Measurements from ENCODE around the gene ODR4. TPM values are rescaled to one million over a fixed set of nuclear protein-coding genes. Genes with fewer than 3 reads are reported as not detected.

Gene ODR4
- total RNA-seq (10 to 100 TPM; 15.4 to 20.2 (median 17.5) TPM), polyA plus RNA-seq (10 to 100 TPM; 14.4 to 18.1 TPM)

DNA sequence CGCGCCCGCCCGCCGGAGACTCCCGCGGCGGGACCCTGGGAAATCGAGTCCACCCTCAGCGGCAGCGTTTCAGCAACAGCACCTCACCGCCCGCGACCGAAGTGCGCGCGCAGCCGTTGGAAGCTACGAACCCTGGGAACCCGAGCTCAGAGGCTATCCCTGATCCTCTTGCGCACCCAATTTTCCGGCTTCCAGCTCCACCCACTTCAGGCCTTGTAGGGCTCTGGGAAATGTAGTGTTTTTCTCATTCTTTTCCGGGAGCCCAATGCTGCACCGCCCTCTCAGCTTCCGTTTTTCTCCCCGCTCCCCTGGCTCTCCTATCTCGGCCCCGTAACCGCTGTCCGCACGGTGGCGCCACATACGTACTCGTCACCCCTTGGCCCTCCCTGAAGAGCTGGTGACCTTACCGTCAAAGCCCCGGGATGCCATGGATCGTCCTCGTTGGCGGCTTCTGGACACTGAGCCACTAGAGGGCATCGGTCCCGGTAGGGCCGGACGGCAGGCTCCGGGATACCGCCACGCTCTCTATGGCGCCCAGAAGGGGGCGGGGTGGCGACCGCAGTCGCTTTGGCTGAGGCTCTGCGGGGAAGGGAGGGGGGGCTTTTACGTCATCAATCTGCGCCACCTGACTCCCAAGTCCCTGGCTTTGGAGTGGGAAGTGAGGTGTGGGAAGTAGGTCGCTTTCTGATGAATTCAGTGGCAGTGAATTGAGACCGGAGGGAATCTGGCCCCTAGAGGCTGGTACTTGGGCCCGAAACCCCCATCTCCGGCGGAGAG, at the start of gene ODR4, which contains the start of gene TPR:
TSS of gene ODR4 (plus strand) at position 687 of the 777 bp plus-strand sequence. CDS start 3,948 bp downstream, outside the sequence.
TSS of gene TPR (minus strand) at position 102 of the 777 bp plus-strand sequence. CDS start 225 bp downstream, outside the sequence.
- 0% methylated on average over 60 of the region's 60 CpGs for WGBS, 2 donors
- ATAC-seq, result peak; percentile 87 to 93 (median 92)
- H3K36me3 ChIP-seq, result peaks cover 0 to 6% (median 0%) of the 10 kb centered on the region in 3 donors
- peak; percentile 97 to 98 (median 98) for DNase-seq
- TF ChIP-seq, protein P1, sequence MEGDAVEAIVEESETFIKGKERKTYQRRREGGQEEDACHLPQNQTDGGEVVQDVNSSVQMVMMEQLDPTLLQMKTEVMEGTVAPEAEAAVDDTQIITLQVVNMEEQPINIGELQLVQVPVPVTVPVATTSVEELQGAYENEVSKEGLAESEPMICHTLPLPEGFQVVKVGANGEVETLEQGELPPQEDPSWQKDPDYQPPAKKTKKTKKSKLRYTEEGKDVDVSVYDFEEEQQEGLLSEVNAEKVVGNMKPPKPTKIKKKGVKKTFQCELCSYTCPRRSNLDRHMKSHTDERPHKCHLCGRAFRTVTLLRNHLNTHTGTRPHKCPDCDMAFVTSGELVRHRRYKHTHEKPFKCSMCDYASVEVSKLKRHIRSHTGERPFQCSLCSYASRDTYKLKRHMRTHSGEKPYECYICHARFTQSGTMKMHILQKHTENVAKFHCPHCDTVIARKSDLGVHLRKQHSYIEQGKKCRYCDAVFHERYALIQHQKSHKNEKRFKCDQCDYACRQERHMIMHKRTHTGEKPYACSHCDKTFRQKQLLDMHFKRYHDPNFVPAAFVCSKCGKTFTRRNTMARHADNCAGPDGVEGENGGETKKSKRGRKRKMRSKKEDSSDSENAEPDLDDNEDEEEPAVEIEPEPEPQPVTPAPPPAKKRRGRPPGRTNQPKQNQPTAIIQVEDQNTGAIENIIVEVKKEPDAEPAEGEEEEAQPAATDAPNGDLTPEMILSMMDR (IDR thresholded peaks at IDR 0.05), result peak; percentile 71 to 81 (median 76)
- H3K27me3 ChIP-seq, result no peaks in the 10 kb centered on the region
- H3K4me3 ChIP-seq, result peak within 1 kb of the TSS; percentile 74 to 95 (median 90)
- peak within 1 kb of the TSS; percentile 84 to 98 (median 90) for H3K27ac ChIP-seq
- intact Hi-C loops (cut with DNase I), result no loop called here
- peaks cover 4 to 18% (median 7%) of the 10 kb centered on the region in 3 donors for H3K4me1 ChIP-seq
- H3K9me3 ChIP-seq, result no peaks in the 10 kb centered on the region
- FAIRE-seq, result peak; percentile 79

DNA sequence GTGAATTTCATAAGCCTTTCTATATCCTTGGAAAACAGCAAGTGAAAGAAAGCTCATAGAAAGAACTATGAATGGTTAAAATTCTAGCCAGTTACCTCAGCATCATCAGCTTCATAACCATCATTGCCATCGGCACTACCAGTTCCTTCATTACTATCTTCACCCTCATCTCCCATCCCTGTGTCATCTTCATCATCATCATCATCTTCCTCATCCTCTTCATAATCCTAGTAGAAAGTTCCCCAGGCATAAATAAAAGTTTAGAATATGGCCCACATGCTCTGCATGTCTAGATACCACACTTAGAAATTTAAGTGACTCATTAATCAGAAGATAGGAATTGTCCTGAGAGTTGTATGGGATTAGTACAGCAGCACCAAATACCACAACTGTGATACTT, 49.6 kb upstream of the ODR4 start:
- WGBS, 2 donors, result 89 to 90% methylated on average over 1 of the region's 1 CpG
- Histone ChIP-seq H3K27me3 (no peaks in the 10 kb centered on the region), H3K4me3 (no peak overlapping the region), H3K4me1 (no peaks in the 10 kb centered on the region), H3K9me3 (no peaks in the 10 kb centered on the region), H3K27ac (no peak overlapping the region), H3K36me3 (peaks cover 0 to 65% (median 21%) of the 10 kb centered on the region in 3 donors)
- FAIRE-seq, result no peak
- DNase-seq, result no peak
- intact Hi-C loops (cut with DNase I), result no loop called here
- TF ChIP-seq, protein P1 (IDR thresholded peaks at IDR 0.05), result no peak
- no peak for ATAC-seq

DNA sequence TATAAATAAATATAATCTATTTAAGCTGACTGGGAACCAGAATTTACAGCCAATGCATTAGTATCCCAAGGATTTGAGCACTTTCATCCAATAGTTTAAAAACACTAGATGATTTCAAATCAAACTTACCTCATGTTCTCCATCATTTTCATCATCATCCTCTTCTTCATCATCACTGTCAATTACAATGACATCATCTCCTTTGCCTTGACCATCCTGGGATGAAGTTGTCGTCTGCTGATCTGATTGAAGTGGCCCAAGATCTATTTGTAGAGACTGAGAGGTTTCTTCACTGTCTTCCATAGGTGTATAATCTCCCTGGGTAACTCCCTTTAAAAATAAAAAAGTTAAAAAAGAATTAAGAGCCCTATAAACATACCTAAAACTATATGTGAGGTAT, 48.3 kb upstream of the ODR4 start:
- H3K4me3 ChIP-seq, result no peak overlapping the region
- 95 to 96% methylated on average over 1 of the region's 1 CpG for WGBS, 2 donors
- H3K36me3 ChIP-seq, result peaks cover 0 to 65% (median 17%) of the 10 kb centered on the region in 3 donors
- DNase-seq, result no peak
- no peak overlapping the region for H3K27ac ChIP-seq
- no peaks in the 10 kb centered on the region for H3K9me3 ChIP-seq
- TF ChIP-seq, protein P1 (IDR thresholded peaks at IDR 0.05), result no peak
- intact Hi-C loops (cut with DNase I), result no loop called here
- H3K4me1 ChIP-seq, result no peaks in the 10 kb centered on the region
- H3K27me3 ChIP-seq, result no peaks in the 10 kb centered on the region
- no peak for FAIRE-seq
- ATAC-seq, result no peak

DNA sequence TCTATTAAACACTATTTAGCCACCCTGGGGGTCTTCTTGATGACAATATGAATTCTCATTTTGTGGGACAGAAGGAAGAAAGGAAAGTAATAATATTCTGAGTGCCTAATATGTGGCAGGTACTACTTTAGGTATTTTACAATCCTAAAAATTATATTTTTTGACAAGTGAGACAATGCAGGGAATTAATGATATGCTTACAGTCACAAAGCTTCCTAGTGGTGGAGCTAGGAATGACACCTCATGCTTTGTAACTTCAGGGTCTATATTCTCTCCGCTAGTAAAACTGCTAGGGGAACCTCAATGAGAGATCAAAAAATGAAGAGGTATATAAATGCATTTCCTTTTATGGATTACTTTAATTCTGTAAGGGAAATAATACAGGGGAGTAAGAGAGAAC, 44.9 kb upstream of the ODR4 start:
- Histone ChIP-seq H3K27ac (no peak overlapping the region), H3K27me3 (no peaks in the 10 kb centered on the region), H3K4me3 (no peak overlapping the region), H3K36me3 (peaks cover 0 to 74% (median 28%) of the 10 kb centered on the region in 3 donors), H3K4me1 (no peaks in the 10 kb centered on the region), H3K9me3 (no peaks in the 10 kb centered on the region)
- DNase-seq (no peak), FAIRE-seq (no peak), ATAC-seq (no peak)
- TF ChIP-seq, protein P1 (IDR thresholded peaks at IDR 0.05), result no peak
- intact Hi-C loops (cut with DNase I), result no loop called here
- 94 to 99% methylated on average over 1 of the region's 1 CpG for WGBS, 2 donors

DNA sequence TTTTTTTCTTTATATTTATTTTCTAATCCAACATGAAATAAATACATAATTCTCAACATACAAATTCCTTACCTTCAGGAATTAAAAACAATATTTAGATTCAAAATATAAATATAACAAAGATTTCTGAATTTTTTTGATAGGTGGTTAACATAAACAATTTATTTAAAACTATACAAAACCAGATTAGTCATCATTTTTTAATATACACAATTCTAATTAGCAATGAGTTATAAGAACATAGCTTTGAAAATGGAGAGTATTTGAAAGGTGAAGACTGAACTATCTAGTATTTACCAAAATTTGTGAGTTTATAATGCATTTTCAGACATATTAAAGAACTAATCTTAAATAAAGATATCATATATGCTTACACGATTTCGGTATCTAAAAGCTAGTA, 38.1 kb upstream of the ODR4 start:
- no peaks in the 10 kb centered on the region for H3K27me3 ChIP-seq
- WGBS, 2 donors, result 95 to 98% methylated on average over 2 of the region's 2 CpGs
- TF ChIP-seq, protein P1 (IDR thresholded peaks at IDR 0.05), result no peak
- H3K4me3 ChIP-seq, result no peak overlapping the region
- H3K36me3 ChIP-seq, result peaks cover 0 to 93% (median 47%) of the 10 kb centered on the region in 3 donors
- H3K4me1 ChIP-seq, result no peaks in the 10 kb centered on the region
- intact Hi-C loops (cut with DNase I), result no loop called here
- FAIRE-seq (peak; percentile 85), ATAC-seq (no peak), DNase-seq (no peak)
- no peak overlapping the region for H3K27ac ChIP-seq
- H3K9me3 ChIP-seq, result no peaks in the 10 kb centered on the region
